Measurements from ENCODE around the gene ASS1.

DNA sequence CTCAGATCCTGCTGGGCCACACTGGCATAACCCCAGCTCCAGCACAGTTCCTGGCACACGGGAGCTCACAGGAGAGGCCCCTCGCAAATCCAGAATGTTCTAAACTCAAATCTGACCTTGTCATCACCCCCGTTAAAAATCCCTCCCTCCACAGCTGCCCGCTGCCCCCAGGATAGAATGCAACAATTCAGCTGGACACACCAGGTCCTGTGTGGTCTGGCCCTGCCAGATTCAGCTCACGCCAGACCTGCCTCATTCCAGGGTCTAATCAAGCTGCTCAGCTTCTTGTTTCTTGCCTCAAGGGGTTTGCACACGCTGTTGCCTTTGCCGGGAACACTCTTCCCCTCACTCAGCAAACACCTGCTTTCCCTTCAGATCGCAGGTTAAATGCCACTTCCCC, 45.0 kb upstream of the ASS1 start:
- TF ChIP-seq, protein P1, sequence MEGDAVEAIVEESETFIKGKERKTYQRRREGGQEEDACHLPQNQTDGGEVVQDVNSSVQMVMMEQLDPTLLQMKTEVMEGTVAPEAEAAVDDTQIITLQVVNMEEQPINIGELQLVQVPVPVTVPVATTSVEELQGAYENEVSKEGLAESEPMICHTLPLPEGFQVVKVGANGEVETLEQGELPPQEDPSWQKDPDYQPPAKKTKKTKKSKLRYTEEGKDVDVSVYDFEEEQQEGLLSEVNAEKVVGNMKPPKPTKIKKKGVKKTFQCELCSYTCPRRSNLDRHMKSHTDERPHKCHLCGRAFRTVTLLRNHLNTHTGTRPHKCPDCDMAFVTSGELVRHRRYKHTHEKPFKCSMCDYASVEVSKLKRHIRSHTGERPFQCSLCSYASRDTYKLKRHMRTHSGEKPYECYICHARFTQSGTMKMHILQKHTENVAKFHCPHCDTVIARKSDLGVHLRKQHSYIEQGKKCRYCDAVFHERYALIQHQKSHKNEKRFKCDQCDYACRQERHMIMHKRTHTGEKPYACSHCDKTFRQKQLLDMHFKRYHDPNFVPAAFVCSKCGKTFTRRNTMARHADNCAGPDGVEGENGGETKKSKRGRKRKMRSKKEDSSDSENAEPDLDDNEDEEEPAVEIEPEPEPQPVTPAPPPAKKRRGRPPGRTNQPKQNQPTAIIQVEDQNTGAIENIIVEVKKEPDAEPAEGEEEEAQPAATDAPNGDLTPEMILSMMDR (IDR thresholded peaks at IDR 0.05) = no peak
- no peak for TF ChIP-seq POLR2A (IDR thresholded peaks at IDR 0.05)

Data from testis (tissue), 2 donors.